Transverse colon (tissue), 3 donors: ENCODE results near the gene ZSCAN26.

Experiments
- CTCF ChIP-seq, 5 experiments: fragments of 200-600 bp in 3 of 5; fragments of 450-650 bp in 2 of 5; sonication (generic) in 3 of 5; IDR thresholded peaks; 1 replicate in 2 of 5; 2 replicates in 3 of 5; pipeline ENCODE4 v1.5.1; 2016 to 2017; ENCODE audit warnings: antibody characterized with exemption in 5 of 5, inconsistent platforms in 3 of 5, mild to moderate bottlenecking in 2 of 5, moderate library complexity in 1 of 5
- POLR2A ChIP-seq: fragments of 450-650 bp; IDR thresholded peaks from one replicate; pipeline ENCODE4 v1.6.1; 2016; ENCODE audit warnings: antibody characterized with exemption, mild to moderate bottlenecking, moderate library complexity

- TF ChIP-seq POLR2A = no peak
- TF ChIP-seq CTCF (IDR thresholded peaks at IDR 0.05) = no peak
Measured at GRCh38 chr6:28323813-28324424, 57.0 kb downstream of the ZSCAN26 start.
